Measurements from ENCODE around the gene NETO1. TPM values are rescaled to one million over a fixed set of nuclear protein-coding genes. Genes with fewer than 3 reads are reported as not detected.

Gene NETO1
- total RNA-seq, 1 donor from 2014 or later = not detected

DNA sequence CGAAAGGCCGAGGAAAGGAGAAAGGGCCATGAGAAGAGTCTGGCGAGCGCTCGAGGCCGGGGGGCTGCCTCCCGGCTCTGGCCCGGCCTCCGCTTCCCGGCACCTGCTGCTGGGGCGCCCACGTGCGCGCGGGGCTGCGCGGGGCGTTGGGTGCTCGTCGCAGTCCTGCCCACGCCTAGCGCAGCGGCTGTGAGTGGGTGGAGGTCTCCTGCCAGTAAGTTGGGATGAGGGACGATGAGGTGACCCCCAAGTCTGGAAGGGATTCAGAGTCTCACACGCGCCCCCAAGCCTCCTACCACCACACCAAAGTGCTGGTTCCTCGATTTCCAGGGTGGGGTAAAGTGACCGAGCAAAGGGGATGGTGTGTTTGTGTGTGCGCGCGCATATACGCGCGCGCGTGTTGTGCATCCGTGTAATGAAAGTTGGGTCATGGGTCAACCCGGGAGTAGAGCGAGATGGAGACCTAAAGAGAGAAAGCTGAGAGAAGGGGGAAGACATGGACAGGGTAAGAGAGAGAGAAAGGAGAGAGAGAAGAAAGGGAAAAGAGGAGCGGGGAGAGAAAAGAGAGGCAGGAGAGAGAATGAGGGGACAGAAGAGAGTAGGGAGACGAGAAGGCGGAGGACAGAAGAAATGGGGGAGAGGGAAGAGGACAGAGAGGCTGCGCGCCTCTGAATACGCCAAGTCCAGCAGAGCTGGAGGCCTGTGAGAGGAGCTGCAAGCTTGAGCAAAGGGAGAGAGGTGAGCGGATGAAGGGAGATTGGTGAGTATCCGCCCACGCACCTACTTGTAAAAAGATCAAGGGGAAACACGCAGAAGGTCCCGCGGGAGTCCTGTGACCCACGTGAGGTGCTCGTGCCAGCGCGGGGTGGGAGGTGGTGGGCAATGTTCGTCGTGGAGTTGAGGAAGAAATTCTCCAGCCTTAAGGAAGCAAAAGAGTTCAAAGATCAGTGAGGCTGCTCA, 1.7 kb upstream of the NETO1 start:
- Histone ChIP-seq H3K27ac (ENCODE audit: low read depth, low read length) (no peak overlapping the region), H3K4me1 (ENCODE audit: control insufficient read depth in 3 of 3, insufficient read depth in 3 of 3, low read length in 3 of 3) (no peaks in the 10 kb centered on the region), H3K27me3 (ENCODE audit: control insufficient read depth in 3 of 3, insufficient read depth in 3 of 3, low read length in 3 of 3) (peaks cover 15 to 39% (median 27%) of the 10 kb centered on the region in 3 donors), H3K9me3 (ENCODE audit: control insufficient read depth in 3 of 3, low read length in 3 of 3) (peaks cover 0 to 2% (median 0%) of the 10 kb centered on the region in 3 donors), H3K36me3 (ENCODE audit: control insufficient read depth in 3 of 3, insufficient read depth in 3 of 3, low read length in 3 of 3) (no peaks in the 10 kb centered on the region), H3K9ac (ENCODE audit: low read depth in 1 of 3, low read length in 3 of 3) (no peak overlapping the region), H3K4me3 (ENCODE audit: low read length in 3 of 3) (no peak overlapping the region)

DNA sequence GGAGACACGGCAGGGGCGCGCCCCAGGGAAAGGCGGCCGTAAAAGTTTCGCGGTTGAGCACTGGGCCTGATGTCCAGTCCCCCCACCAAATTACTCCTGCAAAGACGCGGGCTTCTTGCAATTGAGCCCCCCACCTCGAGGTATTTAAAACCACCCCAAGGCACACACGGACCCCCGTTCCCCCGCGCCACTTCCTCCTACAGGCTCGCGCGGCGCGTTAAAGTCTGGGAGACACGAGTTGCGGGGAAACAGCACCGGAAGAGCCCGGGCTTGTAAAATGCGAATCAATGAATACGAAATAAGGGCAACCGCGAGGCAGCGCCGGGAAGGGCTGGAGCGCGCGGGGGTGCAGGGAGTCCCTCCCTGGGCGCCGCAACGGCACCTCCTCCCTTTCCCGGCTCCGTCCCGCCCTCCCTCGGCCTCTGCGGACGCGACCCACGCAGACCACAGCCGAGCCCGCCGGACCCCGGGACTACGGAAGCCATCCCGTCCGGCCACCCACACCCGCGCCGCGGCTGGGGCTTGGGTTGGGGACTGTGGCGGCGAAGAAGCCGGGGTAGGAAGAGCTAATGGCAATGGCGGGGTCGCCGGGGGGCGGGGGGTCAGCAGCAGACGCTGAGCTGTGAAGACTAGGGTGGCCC, 918 bp upstream of the NETO1 start:
- H3K27me3 ChIP-seq (ENCODE audit: control insufficient read depth in 3 of 3, insufficient read depth in 3 of 3, low read length in 3 of 3) = peaks cover 15 to 39% (median 27%) of the 10 kb centered on the region in 3 donors
- no peaks in the 10 kb centered on the region for H3K4me1 ChIP-seq (ENCODE audit: control insufficient read depth in 3 of 3, insufficient read depth in 3 of 3, low read length in 3 of 3)
- no peaks in the 10 kb centered on the region for H3K36me3 ChIP-seq (ENCODE audit: control insufficient read depth in 3 of 3, insufficient read depth in 3 of 3, low read length in 3 of 3)
- H3K9ac ChIP-seq (ENCODE audit: low read depth in 1 of 3, low read length in 3 of 3) = no peak overlapping the region
- peaks cover 0 to 3% (median 2%) of the 10 kb centered on the region in 3 donors for H3K9me3 ChIP-seq (ENCODE audit: control insufficient read depth in 3 of 3, low read length in 3 of 3)
- no peak overlapping the region for H3K4me3 ChIP-seq (ENCODE audit: low read length in 3 of 3)
- H3K27ac ChIP-seq (ENCODE audit: low read depth, low read length) = no peak overlapping the region

DNA sequence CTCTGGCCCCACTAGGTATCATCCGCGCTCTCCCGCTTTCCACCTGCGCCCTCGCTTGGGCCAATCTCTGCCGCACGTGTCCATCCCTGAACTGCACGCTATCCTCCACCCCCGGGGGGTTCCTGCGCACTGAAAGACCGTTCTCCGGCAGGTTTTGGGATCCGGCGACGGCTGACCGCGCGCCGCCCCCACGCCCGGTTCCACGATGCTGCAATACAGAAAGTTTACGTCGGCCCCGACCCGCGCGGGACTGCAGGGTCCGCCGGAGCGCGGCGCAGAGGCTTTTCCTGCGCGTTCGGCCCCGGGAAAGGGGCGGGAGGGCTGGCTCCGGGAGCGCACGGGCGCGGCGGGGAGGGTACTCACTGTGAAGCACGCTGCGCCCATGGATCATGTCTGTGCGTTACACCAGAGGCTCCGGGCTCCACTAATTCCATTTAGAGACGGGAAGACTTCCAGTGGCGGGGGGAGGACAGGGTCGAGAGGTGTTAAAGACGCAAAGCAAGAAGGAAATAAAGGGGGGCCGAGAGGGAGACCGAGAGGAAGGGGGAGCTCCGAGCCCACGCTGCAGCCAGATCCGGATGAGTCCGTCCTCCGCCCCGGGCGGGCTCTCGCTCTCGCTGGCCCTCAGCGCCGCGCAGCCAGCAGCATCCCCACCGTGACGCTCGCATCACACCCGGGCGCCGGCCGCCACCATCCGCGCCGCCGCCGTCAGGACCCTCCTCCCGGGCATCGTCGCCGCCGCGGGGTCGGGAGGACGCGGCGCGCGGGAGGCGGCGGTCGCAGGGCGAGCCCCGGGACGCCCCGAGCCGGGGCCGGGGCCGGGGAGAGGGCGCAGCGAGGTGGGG, 664 bp downstream of the NETO1 start:
- H3K27ac ChIP-seq (ENCODE audit: low read depth, low read length) = no peak overlapping the region
- no peak overlapping the region for H3K4me3 ChIP-seq (ENCODE audit: low read length in 3 of 3)
- H3K4me1 ChIP-seq (ENCODE audit: control insufficient read depth in 3 of 3, insufficient read depth in 3 of 3, low read length in 3 of 3) = no peaks in the 10 kb centered on the region
- peaks cover 15 to 39% (median 27%) of the 10 kb centered on the region in 3 donors for H3K27me3 ChIP-seq (ENCODE audit: control insufficient read depth in 3 of 3, insufficient read depth in 3 of 3, low read length in 3 of 3)
- H3K36me3 ChIP-seq (ENCODE audit: control insufficient read depth in 3 of 3, insufficient read depth in 3 of 3, low read length in 3 of 3) = no peaks in the 10 kb centered on the region
- no peak overlapping the region for H3K9ac ChIP-seq (ENCODE audit: low read depth in 1 of 3, low read length in 3 of 3)
- H3K9me3 ChIP-seq (ENCODE audit: control insufficient read depth in 3 of 3, low read length in 3 of 3) = peaks cover 0 to 3% (median 0%) of the 10 kb centered on the region in 3 donors

DNA sequence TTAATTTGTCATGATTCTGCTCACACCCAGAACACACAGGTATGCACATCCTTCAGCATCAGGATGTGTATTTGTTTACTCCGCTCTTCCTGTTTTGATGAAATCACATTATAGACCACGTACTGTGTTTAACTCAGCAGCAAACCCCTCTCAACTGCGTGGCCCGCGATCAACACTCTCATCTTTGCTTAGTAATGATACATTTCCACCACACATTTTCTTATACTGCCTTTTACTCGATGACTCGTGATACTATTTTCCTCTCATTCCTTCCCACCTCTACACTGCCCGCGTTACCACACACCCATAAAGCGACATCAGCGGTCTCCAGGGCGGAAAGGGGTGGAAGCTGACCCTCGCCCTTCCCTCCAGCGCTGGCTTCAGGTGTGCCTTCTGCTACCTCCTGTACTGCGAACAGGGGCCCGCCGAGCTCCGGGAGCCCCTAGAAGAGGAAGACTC, 1.3 kb downstream of the NETO1 start:
- no peaks in the 10 kb centered on the region for H3K36me3 ChIP-seq (ENCODE audit: control insufficient read depth in 3 of 3, insufficient read depth in 3 of 3, low read length in 3 of 3)
- H3K9ac ChIP-seq (ENCODE audit: low read depth in 1 of 3, low read length in 3 of 3) = no peak overlapping the region
- no peak overlapping the region for H3K4me3 ChIP-seq (ENCODE audit: low read length in 3 of 3)
- no peaks in the 10 kb centered on the region for H3K4me1 ChIP-seq (ENCODE audit: control insufficient read depth in 3 of 3, insufficient read depth in 3 of 3, low read length in 3 of 3)
- no peak overlapping the region for H3K27ac ChIP-seq (ENCODE audit: low read depth, low read length)
- H3K27me3 ChIP-seq (ENCODE audit: control insufficient read depth in 3 of 3, insufficient read depth in 3 of 3, low read length in 3 of 3) = peaks cover 15 to 39% (median 27%) of the 10 kb centered on the region in 3 donors
- peaks cover 0 to 3% (median 0%) of the 10 kb centered on the region in 3 donors for H3K9me3 ChIP-seq (ENCODE audit: control insufficient read depth in 3 of 3, low read length in 3 of 3)

DNA sequence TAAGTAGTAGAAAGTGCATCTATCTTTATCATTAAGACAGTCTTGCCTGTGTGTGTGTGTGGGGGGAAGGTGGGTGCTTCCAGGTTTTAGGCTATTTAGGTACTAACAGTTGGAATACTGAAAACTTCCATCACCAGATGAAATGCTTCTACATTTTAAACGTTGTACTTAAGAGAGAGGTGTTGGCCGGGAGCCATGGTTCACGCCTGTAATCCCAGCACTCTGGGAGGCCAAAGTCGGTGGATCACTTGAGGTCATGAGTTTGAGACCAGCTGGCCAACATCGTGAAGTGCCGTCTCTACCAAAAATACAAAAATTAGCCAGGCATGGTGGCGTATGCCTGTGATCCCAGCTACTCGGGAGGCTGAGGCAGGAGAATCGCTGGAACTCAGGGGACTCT, 4.0 kb downstream of the NETO1 start:
- Histone ChIP-seq H3K9me3 (ENCODE audit: control insufficient read depth in 3 of 3, low read length in 3 of 3) (peaks cover 0 to 3% (median 0%) of the 10 kb centered on the region in 3 donors), H3K4me3 (ENCODE audit: low read length in 3 of 3) (no peak overlapping the region), H3K27me3 (ENCODE audit: control insufficient read depth in 3 of 3, insufficient read depth in 3 of 3, low read length in 3 of 3) (peaks cover 14 to 25% (median 15%) of the 10 kb centered on the region in 3 donors), H3K9ac (ENCODE audit: low read depth in 1 of 3, low read length in 3 of 3) (no peak overlapping the region), H3K27ac (ENCODE audit: low read depth, low read length) (no peak overlapping the region), H3K4me1 (ENCODE audit: control insufficient read depth in 3 of 3, insufficient read depth in 3 of 3, low read length in 3 of 3) (no peaks in the 10 kb centered on the region), H3K36me3 (ENCODE audit: control insufficient read depth in 3 of 3, insufficient read depth in 3 of 3, low read length in 3 of 3) (no peaks in the 10 kb centered on the region)

DNA sequence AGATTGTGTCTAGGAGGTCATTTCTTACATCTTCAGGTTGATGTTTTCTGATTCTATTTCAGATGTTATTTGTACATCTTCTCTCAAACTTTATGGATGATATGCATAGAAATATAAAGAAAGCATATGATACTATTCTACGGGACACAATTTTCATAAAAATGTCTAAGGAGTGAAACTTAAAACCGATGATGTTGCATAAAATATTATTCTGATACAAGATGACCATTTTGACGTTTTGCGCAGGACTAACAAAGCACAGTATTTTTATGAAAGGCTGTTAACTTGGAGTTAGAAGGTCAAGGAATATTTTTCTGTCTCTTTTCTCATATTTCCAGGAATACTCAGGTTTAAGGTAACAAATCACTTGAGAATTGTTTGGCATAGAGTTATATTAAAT, 8.7 kb downstream of the NETO1 start:
- H3K9me3 ChIP-seq (ENCODE audit: control insufficient read depth in 3 of 3, low read length in 3 of 3) = peaks cover 0 to 3% (median 0%) of the 10 kb centered on the region in 3 donors
- no peak overlapping the region for H3K27ac ChIP-seq (ENCODE audit: low read depth, low read length)
- no peaks in the 10 kb centered on the region for H3K4me1 ChIP-seq (ENCODE audit: control insufficient read depth in 3 of 3, insufficient read depth in 3 of 3, low read length in 3 of 3)
- no peak overlapping the region for H3K4me3 ChIP-seq (ENCODE audit: low read length in 3 of 3)
- H3K9ac ChIP-seq (ENCODE audit: low read depth in 1 of 3, low read length in 3 of 3) = no peak overlapping the region
- no peaks in the 10 kb centered on the region for H3K27me3 ChIP-seq (ENCODE audit: control insufficient read depth in 3 of 3, insufficient read depth in 3 of 3, low read length in 3 of 3)
- no peaks in the 10 kb centered on the region for H3K36me3 ChIP-seq (ENCODE audit: control insufficient read depth in 3 of 3, insufficient read depth in 3 of 3, low read length in 3 of 3)

DNA sequence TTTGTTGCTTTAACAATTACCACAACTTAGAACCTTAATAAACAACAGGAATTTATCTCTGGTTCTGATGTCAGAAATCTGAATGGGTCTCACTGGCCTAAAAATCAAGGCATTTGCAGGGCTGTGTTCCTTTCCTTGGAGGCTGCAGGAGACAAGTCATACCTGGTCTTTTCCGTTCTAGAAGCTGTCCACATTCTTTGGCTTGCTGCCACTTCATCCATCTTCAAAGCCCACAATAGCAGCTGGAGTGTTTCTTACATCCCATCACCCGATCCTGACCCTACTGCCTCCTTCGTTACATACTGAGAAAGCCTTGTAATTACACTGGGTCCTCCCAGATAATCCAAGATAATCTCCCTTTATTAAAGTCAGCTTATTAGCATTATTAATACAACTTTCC, 18.1 kb downstream of the NETO1 start:
- no peak overlapping the region for H3K4me3 ChIP-seq (ENCODE audit: low read length in 3 of 3)
- no peaks in the 10 kb centered on the region for H3K4me1 ChIP-seq (ENCODE audit: control insufficient read depth in 3 of 3, insufficient read depth in 3 of 3, low read length in 3 of 3)

DNA sequence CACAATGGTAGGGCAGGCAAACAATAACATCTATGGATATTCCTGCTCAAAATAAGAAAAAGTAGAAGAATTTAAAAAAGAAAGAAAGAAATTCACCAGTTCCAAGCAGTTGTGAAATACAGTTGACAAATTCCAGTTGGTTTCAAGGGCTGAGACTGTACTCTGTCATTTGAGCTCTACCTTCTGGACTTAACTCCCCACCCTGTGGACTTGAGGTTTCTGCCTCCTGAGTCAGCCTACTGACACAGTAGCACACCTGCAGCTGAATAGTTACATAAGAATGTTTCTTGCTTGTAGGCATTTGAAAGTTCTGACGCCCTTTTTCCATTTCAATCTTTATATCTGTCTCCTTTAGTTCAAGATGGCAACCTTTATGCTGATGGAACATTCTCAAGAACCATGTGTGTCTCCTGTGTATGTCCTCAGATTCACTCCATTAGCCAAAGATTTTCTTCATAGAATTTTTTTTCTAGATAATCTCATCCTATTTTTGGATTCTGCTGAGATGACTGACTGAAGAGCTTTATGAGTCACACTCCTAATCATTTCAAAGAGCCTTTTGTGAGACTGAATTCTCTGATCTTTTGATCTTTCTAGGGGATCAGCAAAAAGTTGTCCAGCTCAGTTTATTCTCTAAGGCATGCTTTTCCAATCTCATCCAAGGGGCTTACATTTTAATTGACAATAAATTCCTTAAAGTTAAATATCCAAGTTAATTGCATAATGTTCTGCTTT, 19.1 kb downstream of the NETO1 start:
- Histone ChIP-seq H3K4me1 (ENCODE audit: control insufficient read depth in 3 of 3, insufficient read depth in 3 of 3, low read length in 3 of 3) (no peaks in the 10 kb centered on the region), H3K4me3 (ENCODE audit: low read length in 3 of 3) (no peak overlapping the region), H3K9ac (ENCODE audit: low read depth in 1 of 3, low read length in 3 of 3) (no peak overlapping the region), H3K27ac (ENCODE audit: low read depth, low read length) (no peak overlapping the region), H3K9me3 (ENCODE audit: control insufficient read depth in 3 of 3, low read length in 3 of 3) (peaks cover 0 to 3% (median 0%) of the 10 kb centered on the region in 3 donors), H3K36me3 (ENCODE audit: control insufficient read depth in 3 of 3, insufficient read depth in 3 of 3, low read length in 3 of 3) (no peaks in the 10 kb centered on the region), H3K27me3 (ENCODE audit: control insufficient read depth in 3 of 3, insufficient read depth in 3 of 3, low read length in 3 of 3) (no peaks in the 10 kb centered on the region)

More for the DNA sequence above, 18.1 kb downstream of the NETO1 start:
- no peaks in the 10 kb centered on the region for H3K27me3 ChIP-seq (ENCODE audit: control insufficient read depth in 3 of 3, insufficient read depth in 3 of 3, low read length in 3 of 3)
- no peak overlapping the region for H3K9ac ChIP-seq (ENCODE audit: low read depth in 1 of 3, low read length in 3 of 3)
- no peaks in the 10 kb centered on the region for H3K36me3 ChIP-seq (ENCODE audit: control insufficient read depth in 3 of 3, insufficient read depth in 3 of 3, low read length in 3 of 3)
- peaks cover 0 to 2% (median 0%) of the 10 kb centered on the region in 3 donors for H3K9me3 ChIP-seq (ENCODE audit: control insufficient read depth in 3 of 3, low read length in 3 of 3)
- no peak overlapping the region for H3K27ac ChIP-seq (ENCODE audit: low read depth, low read length)

DNA sequence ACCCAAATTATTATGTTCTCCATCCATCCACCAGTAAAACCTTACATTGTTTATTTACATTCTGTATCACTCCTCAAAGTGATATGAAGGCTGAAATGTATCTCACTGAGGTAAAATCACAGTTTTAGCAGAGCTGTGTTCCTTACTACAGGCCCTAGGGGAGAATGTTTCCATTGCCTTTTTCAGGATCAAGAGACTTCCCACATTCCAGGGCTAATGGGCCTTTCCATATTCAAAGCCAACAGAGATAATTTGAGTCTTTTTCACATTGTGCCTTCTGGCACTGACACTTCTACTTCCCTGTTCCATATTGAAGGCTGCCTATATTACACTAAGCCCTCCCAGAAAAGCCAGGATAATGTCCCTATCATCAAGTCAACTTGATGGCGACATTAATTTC, 20.0 kb downstream of the NETO1 start:
- no peak overlapping the region for H3K4me3 ChIP-seq (ENCODE audit: low read length in 3 of 3)
- no peak overlapping the region for H3K9ac ChIP-seq (ENCODE audit: low read depth in 1 of 3, low read length in 3 of 3)
- no peaks in the 10 kb centered on the region for H3K27me3 ChIP-seq (ENCODE audit: control insufficient read depth in 3 of 3, insufficient read depth in 3 of 3, low read length in 3 of 3)
- H3K36me3 ChIP-seq (ENCODE audit: control insufficient read depth in 3 of 3, insufficient read depth in 3 of 3, low read length in 3 of 3) = no peaks in the 10 kb centered on the region
- no peaks in the 10 kb centered on the region for H3K4me1 ChIP-seq (ENCODE audit: control insufficient read depth in 3 of 3, insufficient read depth in 3 of 3, low read length in 3 of 3)
- no peak overlapping the region for H3K27ac ChIP-seq (ENCODE audit: low read depth, low read length)
- H3K9me3 ChIP-seq (ENCODE audit: control insufficient read depth in 3 of 3, low read length in 3 of 3) = peaks cover 0 to 3% (median 0%) of the 10 kb centered on the region in 3 donors
